ENCODE data around the gene PARD3.
"Not testable (repeated sequence)": the region's sequence is repeated elsewhere in the genome, so short reads cannot be mapped to it uniquely, and the experiment has no call there.

The PARD3 gene

DNA sequence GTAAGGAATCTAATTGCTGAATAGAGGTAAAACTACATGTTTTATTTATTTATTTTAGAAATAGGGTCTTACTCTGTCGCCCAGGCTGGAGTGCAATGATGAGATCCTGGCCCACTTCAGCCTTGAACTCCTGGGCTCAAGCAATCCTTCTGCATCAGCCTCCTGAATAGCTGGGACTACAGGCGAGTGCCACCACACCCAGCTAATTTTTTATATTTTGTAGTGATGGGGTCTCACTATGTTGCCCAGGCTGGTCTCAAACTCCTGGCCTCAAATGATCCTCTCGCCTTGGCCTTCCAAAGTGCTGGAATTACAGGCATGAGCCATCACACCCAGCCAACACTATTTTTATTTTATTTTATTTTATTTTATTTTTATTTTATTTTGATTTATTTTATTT lies 170.3 kb downstream of the PARD3 start:
- DNase-seq = not testable (repeated sequence)

DNA sequence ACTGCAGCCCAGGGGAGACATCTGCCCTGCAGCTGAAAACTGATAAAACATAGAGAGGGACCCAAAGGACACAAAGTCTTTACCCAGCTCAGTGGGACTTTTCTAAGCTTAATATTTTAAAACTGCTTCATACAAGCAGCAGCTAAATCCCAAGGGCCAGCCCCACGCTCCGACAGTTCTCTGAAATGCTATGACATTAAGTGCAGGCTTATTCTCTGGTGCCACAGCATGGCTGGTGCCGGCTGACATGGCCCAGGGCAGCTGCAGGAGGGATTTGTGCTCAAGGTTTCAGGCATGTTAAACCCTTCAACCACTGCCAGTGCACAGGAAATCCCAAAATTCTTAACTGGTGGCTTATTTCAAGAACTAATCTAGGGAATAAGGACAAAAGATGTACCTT lies 170.9 kb downstream of the PARD3 start:
- no peak for DNase-seq

DNA sequence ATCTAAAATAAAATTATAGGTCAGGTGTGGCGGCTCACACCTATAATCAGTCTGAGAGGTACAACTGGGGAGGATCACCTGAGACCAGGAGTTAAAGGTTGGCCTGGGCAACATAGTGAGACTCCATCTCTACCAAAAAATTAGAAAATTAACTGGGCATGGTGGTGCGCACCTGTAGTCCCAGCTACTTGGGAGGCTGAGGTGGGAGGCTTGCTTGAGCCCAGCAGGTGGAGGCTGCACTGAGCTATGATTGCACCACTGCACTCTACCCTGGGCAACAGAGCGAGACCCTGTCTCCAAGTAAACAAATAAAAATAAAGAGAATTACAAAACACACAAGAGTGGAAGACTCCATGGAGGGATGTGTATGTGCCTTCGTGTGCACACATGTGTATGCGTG lies 171.5 kb downstream of the PARD3 start:
- no peak for DNase-seq

DNA sequence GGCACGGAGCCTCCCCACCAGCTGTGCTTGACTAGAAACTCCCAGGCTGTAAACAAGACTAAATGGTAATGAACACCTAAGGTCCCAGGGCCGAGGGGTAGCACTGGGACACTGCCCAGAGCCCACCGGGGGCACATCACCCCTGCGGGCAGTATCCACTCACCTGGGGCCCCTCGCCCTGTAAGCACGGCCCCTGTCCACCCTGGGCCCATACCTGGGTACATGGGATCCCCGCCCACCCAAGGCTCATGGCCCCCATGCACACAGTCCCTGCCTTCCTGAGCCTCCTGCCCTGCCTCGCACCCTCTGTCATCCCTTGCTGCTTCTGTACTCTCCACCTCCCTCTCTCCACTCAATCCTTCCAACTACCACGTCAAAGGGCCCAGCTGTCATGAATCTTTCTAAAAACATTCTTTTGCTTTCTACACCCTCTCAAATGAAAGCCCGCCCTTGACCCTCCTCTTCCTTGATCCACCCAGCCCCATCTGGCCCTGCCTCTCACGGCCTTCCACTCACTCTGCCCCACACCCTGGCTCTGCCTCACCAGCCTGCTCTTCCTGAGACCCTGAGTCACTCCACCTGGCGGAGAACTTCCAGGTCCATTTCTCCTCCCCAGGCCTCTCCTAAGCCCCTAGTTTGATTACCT lies 173.1 kb downstream of the PARD3 start:
- no peak for DNase-seq

DNA sequence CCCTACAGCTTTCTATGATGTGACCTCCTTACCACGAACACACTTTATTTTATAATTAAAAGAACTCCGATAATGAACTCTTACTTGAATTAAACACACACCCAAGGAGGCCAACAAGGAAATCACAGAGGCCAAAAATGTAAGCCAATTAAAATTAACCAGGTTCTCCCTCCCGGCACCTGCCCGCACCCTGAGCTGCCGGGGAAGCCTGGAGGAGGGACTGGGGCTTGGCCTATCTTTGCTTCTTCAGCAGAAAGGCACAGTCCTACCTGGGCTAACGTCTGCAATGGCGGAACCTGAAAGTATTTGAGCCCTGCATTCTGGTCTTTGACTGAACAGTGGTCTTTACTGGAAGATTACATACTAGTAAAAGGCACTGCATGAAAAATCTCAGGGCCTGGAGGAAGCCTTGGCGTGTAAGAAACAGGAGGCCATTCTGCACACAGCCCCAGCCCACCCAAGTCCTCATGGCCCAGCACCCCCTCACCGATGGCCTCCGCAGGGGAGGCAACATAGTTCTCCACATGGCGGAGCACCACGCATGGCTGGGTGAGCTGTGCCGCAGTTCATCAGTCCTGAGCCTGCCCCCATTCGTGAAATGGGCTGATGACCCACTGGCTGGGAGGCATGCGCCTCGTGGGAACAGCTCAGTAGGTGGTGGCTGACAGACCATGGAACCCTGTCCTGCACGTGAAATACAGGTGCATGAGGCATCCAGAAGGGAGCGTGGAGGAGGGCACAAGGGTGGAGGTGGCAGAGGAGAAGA lies 173.8 kb downstream of the PARD3 start:
- DNase-seq = no peak

DNA sequence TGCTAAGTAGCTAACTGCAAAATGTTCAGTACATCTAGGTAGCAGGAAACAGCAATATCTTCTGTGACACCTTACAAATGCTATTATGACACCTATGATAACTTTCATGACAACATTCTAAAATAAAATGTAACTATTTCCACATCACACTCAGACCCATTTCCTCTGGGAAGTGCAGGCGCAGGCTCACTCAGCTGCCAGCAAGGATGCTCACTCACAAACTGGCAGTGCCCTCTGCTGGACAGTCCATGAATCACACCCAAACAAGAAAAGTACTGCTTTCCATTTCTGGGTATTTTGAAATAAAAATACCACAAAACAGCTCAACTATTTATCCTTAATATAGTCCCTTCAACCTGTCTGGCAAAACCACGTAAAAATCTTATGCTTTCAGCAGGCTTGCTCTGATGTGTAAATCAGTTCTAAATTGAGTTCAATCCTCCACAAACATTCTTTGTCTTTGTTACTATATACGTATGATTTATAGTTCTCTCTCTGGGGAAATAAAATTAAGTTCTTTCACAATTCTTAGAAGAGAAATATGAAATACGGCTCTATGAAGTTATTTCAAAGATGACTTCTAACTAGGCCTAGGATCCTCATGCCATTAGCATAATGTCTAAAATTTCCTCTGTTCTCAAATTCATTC lies 176.6 kb downstream of the PARD3 start:
- DNase-seq = peak; percentile 82

DNA sequence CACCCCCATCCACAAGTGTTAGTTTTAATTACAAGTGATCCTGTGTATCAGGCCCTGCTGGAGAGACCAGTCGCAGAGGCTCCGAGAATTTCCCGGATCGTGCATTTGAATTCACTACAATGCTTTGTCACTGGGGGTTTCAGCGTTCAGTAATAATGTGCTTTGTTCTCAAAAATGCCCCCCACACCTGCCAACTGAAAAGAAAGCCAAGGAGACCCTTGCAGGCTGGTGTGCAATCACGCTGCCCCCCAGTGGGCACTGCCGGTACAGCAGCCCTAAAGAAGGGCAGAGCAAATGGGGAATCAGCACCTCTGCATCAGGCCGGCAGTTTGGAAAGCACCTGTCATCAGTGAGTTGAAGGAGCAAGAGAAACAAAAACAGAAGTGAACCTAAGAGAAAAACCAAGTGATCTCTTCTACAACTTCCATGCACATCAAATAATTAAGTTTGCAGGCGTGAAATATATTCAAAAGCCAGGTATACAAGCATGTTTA lies 177.6 kb downstream of the PARD3 start:
- DNase-seq = peak; percentile 87

DNA sequence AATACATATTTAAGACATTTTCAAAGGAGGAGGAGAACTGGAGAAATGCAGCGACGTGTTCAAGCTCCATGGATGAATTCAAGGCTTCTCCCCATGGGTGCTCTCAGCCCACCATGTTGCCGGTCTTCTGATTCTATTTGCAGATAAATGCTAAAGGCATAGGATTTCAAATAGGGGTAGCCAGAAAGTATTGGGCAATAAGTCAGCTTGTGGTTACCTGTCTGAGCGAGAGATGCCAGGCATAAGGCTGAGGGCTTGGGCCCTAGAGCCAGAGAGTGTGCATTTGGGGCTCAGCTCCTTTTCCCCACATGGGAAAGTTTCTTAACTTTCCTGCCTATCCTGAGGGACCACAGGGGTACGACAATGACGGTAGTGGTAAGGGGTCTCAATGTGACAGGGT lies 180.0 kb downstream of the PARD3 start:
- DNase-seq = no peak

DNA sequence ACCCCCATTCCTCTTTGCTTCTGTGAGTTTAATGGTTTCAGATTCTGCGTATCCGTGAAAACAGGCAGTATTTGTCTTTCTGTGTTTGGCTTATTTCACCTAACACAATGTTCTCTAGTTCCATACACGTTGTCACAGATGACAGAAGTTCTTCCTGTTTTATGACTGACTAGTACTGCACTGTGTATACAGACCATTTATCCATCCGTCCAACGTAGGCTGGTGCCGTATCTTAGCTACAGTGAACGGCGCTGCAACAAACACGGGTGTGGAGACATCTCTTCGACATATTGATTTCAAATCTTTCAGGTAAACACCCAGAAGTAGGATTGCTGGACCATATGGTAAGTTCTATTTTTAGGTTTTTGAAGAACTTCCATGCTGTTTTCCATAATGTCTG lies 181.7 kb downstream of the PARD3 start:
- DNase-seq = no peak

DNA sequence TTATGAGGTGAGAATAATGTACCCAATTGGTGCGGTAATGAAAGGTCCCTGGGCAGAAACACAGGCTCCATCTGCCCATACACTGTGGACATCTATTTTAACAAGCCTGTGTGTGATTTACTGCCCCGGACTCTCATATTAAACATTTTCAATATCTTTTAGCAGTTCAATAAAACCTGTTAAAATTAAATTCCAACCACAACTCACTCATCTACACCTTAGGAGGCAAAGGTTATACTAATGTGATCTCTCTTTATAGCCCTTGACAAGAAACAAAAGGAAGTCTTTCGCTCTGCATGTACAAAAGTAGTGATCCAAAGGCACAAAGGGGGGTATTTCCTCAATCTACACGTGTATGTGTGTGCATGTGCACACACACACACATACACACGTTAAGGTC lies 186.0 kb downstream of the PARD3 start:
- DNase-seq = no peak

DNA sequence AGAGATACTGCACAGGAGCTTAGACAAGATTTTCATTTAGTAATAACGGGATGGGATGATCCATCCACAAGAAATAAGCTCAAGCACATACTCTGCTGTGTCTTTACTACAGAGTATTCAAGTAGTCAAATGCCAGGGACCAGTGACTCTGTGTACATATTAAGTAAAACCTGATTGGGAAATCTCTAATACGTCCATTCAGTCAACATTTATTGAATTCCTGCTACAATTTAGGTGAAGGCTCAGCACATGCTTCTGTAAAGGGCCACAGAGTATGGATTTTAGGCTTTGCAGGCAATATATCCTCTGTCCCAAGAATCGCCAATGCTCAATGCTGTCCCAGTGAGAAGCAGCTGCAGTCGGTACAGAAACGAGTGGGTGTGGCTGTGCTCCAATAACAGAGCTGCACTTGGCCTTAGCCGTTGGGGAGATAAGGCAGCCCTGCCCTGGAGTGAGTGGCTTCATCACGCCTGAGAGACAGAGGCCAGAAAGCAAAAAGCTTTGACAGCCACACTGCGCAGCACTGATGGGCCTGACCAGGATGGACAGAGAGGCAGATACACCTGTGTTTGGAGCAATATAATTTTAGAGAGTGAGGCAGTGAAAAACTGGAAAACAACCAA lies 186.8 kb downstream of the PARD3 start:
- DNase-seq = no peak

DNA sequence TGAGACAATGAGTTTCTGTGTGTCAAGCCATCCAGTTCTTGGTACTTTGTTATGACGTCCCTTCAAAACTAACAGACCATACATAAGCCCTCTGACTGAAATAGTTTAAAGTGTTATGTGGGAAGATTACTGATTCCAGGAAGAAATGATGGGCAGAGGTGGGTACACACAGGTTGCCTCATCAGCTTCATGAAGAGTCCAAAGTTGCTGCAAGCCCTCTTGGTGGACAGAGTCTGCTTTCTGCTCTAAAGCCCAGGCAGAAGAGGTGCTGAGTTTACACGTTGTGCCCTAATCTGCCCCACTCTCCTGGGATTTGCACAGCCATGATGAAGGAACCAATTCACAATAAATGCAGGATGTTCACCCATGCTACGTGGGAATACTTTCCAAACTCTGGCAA lies 187.4 kb downstream of the PARD3 start:
- DNase-seq = no peak

DNA sequence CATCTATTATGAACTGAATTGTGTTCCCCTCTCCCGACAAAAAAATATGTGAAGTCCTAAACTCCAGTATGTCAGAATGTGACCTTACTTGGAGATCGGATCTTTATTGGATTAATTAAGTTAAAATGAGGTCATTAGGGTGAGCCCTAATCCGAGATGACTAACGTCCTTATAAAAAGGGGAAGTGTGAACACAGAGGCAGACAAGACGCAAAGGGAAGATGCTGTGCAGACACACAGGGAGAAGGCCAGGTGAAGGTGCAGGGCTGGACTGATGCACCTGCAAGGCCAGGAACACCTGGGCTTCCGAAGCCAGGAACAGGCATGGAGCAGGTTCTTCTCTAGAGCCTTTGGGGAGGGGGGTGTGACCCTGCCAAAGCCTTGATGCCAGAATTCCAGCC lies 187.8 kb downstream of the PARD3 start:
- no peak for DNase-seq

DNA sequence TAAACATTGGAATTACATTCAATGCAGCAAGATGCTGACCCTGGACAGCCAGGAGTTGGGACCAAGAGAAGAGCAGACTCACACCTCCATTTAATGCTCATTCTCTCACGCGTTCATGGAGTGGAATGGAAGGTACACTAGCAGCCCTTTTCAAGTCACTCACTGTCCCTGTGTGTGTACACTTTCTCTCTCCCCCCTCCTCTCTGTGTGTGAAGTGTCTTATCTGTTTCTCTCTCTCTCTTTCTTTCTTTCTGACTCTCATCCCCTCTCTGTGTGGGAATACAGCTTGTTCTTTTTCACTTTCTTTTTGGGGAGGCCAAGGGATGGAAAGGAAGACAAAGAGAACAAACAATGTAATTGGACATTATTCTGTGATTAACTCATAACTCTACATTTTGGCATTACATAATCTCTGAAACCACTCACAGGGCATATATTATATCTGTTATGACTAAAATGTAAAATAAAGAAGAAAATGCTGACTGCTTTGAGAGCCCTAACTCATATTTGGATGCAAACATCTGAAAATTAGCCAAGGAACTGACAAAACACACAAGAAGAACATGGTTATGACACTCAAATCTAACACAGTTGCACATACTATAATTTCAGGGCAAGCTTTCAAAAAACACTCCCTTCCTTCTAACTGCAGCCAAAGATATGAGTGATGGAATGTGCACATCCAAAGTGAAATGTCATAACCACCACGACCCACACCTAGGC lies 188.8 kb downstream of the PARD3 start:
- DNase-seq = no peak

DNA sequence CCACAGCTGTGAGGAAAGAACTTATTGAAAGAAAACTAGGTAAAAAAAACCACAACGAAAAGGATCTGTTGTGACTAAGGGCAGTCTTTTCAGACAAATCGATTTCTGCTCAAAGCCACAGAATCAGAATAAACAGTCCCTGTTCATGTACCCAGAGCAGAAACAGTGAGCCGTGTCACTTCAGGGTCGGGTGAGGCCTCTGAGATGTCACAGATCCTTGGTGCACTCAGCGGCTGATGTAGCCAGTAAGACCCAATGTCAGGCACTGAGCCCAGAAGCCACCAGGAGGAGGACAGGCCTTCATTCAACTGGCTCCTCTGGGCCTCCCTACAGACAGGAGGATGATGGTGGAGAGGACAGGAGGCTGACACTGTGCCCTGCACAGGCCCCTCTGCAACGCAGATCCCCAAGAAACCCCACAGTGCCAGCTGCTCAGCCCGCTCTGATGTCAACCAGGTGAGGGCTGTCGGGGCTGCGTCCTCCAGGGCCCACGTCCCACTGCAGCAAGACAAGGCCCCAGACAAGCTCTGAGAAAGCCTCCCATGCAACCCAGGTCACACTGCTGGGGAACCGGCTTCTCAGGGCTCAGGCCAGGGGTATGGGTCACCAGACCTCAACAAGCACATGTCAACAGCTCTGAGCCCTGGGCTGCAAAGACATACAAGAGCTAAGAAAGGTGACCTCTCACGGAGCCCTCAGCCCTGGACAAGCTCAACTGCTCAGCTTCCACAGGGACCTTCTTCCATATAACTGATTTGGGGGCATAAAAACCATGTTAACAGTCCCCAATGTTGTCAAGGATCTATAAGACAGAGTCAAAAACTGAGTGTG lies 190.6 kb downstream of the PARD3 start:
- no peak for DNase-seq

DNA sequence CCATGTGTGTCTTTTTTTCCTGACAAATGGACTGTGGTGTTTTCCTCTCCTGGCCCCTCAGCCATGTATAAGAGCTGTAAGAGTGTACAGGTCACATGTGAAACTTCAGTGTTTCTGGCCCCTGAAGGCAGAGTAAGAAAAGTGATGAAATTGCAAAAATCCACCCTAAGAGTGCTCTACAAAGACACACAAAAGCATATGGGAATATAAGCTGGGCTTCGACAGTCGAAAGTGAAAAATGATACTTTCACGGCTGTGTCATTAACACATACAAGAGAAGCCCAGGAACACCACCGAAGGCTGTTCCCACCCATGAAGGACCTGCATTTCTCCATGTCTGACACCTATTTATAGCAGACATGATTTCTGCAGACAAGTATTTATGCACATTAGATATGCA lies 192.2 kb downstream of the PARD3 start:
- DNase-seq = no peak

DNA sequence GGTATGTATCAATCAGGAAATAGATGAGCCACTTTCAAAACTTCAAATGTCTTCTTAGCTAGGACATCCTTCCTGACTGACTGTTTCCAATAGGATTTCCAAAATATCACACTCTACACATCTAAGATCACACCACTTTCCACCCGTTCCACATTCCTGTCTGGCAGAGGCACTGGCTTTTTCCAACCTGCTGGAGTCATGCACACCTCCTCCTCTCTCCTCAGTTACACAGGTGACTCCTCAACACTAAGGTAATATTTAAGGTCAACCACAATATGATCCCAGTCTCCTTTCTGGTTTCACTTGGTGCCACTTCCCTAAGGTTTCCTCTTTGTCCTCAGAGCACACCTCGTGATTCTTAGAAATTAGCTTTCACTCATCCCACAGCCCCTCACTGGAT lies 196.5 kb downstream of the PARD3 start:
- DNase-seq = no peak

DNA sequence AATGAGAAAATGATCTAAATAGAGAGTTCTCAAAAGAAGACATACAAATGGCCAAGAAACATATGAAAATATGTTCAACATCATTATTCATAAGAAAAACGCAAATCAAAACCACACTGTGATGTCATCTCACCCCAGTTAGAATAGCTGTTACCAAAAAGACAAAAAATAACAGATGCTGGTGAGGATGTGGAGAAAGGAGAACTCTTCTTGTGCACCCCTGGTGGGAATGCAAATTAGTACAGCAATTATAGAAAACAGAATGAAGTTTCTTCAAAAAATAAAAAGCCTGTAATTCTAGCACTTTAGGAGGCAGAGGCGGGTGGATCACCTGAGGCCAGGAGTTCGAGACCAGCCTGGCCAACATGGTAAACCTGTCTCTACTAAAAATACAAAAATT lies 199.3 kb downstream of the PARD3 start:
- no peak for DNase-seq

DNA sequence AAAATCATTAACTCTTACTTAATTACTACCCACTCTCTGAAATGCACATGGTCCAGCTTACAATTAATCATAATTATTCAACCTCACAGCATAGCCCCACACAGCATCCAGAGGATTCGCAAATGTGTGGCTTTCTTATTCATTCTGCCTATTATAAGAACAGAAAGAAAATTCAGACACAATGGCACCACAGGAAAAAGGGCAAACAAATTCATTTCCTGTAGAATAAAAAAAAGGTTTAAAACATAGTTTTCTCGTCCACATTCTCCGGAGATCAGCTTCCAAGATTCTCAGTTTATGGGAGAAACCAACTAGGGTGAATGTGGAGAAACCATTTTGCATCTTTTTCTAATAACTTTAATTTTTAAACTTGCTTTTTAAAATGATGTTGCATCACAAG lies 201.6 kb downstream of the PARD3 start:
- no peak for DNase-seq

DNA sequence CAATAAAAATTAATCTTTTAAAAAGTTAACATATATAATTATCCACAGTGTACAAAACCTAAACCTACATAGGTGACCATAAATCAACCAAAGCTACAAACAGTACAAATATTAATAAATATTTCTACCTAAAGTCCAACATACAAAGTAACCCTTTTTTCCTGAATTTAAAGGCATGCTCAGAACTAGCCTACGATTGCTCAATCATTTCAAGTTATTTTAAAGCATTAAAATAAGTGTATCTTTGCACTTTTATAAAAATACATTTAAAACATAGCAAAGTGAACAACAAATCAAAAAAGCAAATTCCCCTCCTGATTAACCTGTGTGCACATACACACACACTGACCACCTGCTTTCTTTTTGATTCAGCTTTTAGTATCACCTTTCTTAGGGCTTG lies 202.2 kb downstream of the PARD3 start:
- DNase-seq = no peak

DNA sequence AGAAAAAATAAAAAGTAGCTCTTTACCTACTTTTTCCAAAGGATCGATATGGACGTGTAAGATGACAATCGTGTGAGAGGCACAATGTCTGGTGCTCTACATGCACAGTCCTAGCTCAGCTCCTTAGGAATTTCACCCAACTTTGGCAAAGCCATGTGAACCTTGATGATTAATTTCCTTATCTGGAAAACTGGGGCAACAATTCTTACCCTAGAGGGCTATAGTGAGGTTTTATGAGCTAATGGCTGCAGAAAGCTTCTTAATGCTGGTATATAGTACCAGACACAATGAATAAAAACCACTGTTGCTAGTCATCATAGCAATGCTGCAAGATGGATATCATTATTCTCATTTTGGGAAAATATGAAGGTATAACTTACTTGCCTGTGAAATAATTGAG lies 202.7 kb downstream of the PARD3 start:
- no peak for DNase-seq

DNA sequence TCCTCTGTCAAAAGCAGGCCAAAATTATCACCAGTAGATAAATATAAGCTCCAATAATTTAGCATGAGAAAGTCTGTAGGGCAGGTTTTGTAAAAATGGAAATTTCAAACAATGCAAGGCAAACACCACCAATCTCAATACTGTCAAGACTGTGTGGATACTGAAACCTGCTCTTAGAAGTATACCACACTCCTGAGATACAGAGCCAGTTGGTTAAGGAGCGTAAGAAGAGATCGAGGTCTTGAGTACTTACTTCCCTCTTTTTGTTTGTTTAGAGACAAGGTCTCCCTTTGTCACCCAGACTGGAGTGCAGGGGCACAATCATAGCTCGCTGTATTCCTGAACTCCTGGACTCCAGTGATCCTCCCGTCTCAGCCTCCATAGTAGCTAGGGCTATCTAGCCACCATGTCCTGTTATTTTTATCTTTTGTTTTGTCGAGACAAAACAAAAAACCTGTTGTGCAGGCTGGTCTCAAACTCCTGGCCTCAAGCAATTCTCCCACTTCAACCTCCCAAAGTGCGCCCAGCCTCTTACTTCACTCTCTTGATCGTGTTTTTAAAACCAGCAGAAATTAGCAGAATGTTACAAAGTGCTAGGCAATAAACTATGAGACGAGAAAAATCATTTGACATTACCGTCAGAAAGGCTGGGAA lies 205.7 kb downstream of the PARD3 start:
- no peak for DNase-seq

All from activated CD8-positive, alpha-beta memory T cell treated with anti-CD3 and anti-CD28 coated beads for 24 hours (primary cell).